OCI-LY7 (cell line): ENCODE data around the gene AGBL4.

Experiments used
- CTCF ChIP-seq: fragments of 200-600 bp; sonication (generic); conservative IDR thresholded peaks from 2 replicates; pipeline ENCODE4 v1.5.1; 2014; ENCODE audit warnings: mild to moderate bottlenecking, antibody characterized with exemption, low read length, moderate library complexity, mixed read lengths
- EZH2phosphoT487 ChIP-seq: fragments of 200-600 bp; sonication (generic); IDR thresholded peaks from 2 replicates; pipeline ENCODE4 v1.6.1; 2018; ENCODE audit warnings: low read depth, borderline replicate concordance, mild to moderate bottlenecking, mixed run types, antibody characterized with exemption, low read length, moderate library complexity, mixed read lengths

DNA sequence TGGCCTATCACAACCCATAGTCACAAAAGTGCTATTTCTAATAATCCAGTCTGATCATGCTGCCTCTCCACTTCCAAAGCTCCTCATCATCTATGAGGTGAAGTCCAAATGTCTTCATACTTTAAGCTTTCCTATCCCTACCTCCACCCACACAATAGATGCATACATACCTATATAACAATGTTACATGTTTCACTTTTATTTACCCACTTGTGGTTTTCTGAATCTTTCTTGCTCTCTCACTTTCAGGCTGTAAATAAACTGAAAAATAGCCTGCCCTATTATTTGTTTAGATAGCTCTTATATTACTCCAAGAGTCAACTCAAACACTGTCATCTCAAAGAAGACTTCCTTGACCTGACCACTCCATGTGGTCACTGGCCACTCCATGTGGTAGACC, 840.3 kb downstream of the AGBL4 start:
- TF ChIP-seq CTCF (no peak), EZH2phosphoT487 (no peak)
